Esophagus muscularis mucosa (tissue), 4 donors: Measurements from ENCODE around the gene SLC5A3. TPM values are rescaled to one million over a fixed set of nuclear protein-coding genes. Genes with fewer than 3 reads are reported as not detected.

Experiments
- DNase-seq: peaks from one replicate; pipeline ENCODE4 v3.0.0-alpha.2; 2017; ENCODE audit errors: extremely low spot score
- H3K27ac ChIP-seq, 4 donors: fragments of 200-600 bp; sonication (generic); replicated peaks in 1 of 4; 1 replicate in 3 of 4; 2 replicates in 1 of 4; pipeline ENCODE4 v1.5.1; 2016 to 2019; ENCODE audit warnings: mild to moderate bottlenecking in 1 of 4
- H3K27me3 ChIP-seq, 4 donors: fragments of 200-600 bp; sonication (generic); one replicate each; pipeline versions ENCODE4 v1.5.1 to v1.6.0; 2016 to 2019
- H3K36me3 ChIP-seq, 4 donors: fragments of 200-600 bp; sonication (generic); one replicate each; pipeline ENCODE4 v1.5.1; 2016 to 2019
- H3K4me1 ChIP-seq, 4 donors: fragments of 200-600 bp; sonication (generic); one replicate each; pipeline ENCODE4 v1.5.1; 2016 to 2019
- H3K4me3 ChIP-seq, 4 donors: fragments of 200-600 bp; sonication (generic); 1 replicate in 2 of 4; 2 replicates in 2 of 4; pipeline ENCODE4 v1.5.1; 2016 to 2019; ENCODE audit warnings: mild to moderate bottlenecking in 4 of 4, moderate library complexity in 1 of 4
- H3K9me3 ChIP-seq, 4 donors: fragments of 200-600 bp; sonication (generic); 1 replicate in 3 of 4; 2 replicates in 1 of 4; pipeline ENCODE4 v1.5.1; 2016 to 2019
- CTCF ChIP-seq, 3 experiments: fragments of 200-600 bp in 2 of 3; fragments of 450-650 bp in 1 of 3; sonication (generic) in 2 of 3; IDR thresholded peaks; one replicate each; pipeline ENCODE4 v1.5.1; 2017 to 2019; ENCODE audit warnings: antibody characterized with exemption in 3 of 3, mild to moderate bottlenecking in 2 of 3, moderate library complexity in 1 of 3
- EP300 ChIP-seq: sonication (generic); formaldehyde crosslinking; IDR thresholded peaks from one replicate; pipeline ENCODE4 v1.6.1; 2017; ENCODE audit warnings: antibody characterized with exemption
- POLR2A ChIP-seq: fragments of 450-650 bp; IDR thresholded peaks from one replicate; pipeline ENCODE4 v1.6.1; 2017; ENCODE audit warnings: antibody characterized with exemption, moderate library complexity, mild to moderate bottlenecking, low read depth
- POLR2AphosphoS5 ChIP-seq, 2 donors: sonication (generic); formaldehyde crosslinking; IDR thresholded peaks; one replicate each; pipeline ENCODE4 v1.6.1; 2017; ENCODE audit warnings: antibody characterized with exemption in 2 of 2
- WGBS: methylation state at CpG from one replicate; pipeline ENCODE4 v1.1.5; 2018; 5-methylcytosine and 5-hydroxymethylcytosine counted together
- intact Hi-C: fragments of 100-400 bp; cut with DNase I; formaldehyde crosslinking; loops from one replicate; pipeline ENCODE4 v1.15.1; 2023
- total RNA-seq, 4 donors: library from RNA; depleted of rRNA; stranded (reverse); fragments of >200 nt; gene quantifications; one replicate each; pipeline versions ENCODE4 v1.1.0 to v1.2.1, GENCODE V29; 2016

The SLC5A3 gene
- total RNA-seq, 4 donors from 2014 or later: 7.3 to 15.4 (median 13.1) TPM

GRCh38 chr21:34112316-34113033, 39.1 kb downstream of the SLC5A3 start:
- Histone ChIP-seq H3K4me3 (no peak overlapping the region), H3K4me1 (peaks cover 4 to 10% (median 9%) of the 10 kb centered on the region in 4 donors), H3K27me3 (no peaks in the 10 kb centered on the region), H3K27ac (no peak overlapping the region), H3K36me3 (no peaks in the 10 kb centered on the region), H3K9me3 (no peaks in the 10 kb centered on the region)
- no peak for TF ChIP-seq POLR2AphosphoS5 (IDR thresholded peaks at IDR 0.05)
- no peak for TF ChIP-seq EP300
- no peak for TF ChIP-seq POLR2A
- TF ChIP-seq CTCF (IDR thresholded peaks at IDR 0.05): no peak
- intact Hi-C loops: no loop called here
- no peak for DNase-seq
- WGBS: 94% methylated on average over 6 of the region's 6 CpGs

DNA sequence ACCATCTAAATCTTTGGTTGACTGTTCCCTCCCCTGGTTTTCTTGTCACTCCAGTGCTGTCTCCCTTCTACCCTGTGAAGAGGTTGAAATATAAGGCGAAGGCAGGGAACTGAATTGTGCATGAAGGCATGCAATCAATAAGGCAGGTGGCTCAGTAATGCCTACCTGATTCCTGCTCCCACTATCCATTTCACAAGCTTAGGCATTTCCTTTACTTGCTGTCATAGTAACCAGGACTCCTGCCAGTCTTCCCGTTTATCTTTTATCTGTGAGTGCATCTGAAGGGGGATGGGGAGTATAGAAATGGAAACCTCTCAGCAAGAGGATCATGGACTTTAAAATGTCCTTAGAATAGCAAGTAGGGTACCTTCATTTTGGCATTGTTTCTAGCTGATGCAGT, 40.5 kb downstream of the SLC5A3 start:
- no peaks in the 10 kb centered on the region for H3K27me3 ChIP-seq
- intact Hi-C loops: no loop called here
- H3K4me1 ChIP-seq: peaks cover 4 to 10% (median 9%) of the 10 kb centered on the region in 4 donors
- no peak overlapping the region for H3K27ac ChIP-seq
- no peaks in the 10 kb centered on the region for H3K9me3 ChIP-seq
- no peaks in the 10 kb centered on the region for H3K36me3 ChIP-seq
- no peak for DNase-seq
- H3K4me3 ChIP-seq: no peak overlapping the region
- WGBS: 57% methylated on average over 2 of the region's 2 CpGs
- TF ChIP-seq POLR2A: no peak
- no peak for TF ChIP-seq POLR2AphosphoS5 (IDR thresholded peaks at IDR 0.05)
- no peak for TF ChIP-seq EP300
- no peak for TF ChIP-seq CTCF (IDR thresholded peaks at IDR 0.05)

DNA sequence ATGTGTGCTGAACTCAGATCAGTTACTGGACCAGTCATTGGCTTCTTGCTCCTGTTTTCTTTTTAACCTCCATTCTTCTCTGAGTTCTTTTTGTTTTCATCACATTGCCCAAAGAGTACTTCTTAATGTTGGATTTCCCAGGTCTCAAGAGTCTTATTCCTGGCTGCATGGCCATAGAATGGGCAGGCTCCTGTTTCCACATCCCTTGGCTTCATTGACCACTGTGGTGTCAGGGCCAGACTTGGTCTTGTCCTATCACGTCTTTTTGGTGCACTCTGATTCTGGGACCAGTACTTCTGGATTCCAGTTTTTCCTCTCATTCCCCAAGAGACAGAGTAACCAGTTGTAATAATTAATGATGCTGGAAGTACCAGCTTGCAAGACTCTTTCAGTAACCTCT, 41.8 kb downstream of the SLC5A3 start:
- TF ChIP-seq CTCF (IDR thresholded peaks at IDR 0.05) (no peak), POLR2AphosphoS5 (IDR thresholded peaks at IDR 0.05) (no peak), EP300 (no peak), POLR2A (no peak)
- Histone ChIP-seq H3K27ac (no peak overlapping the region), H3K27me3 (no peaks in the 10 kb centered on the region), H3K36me3 (no peaks in the 10 kb centered on the region), H3K4me1 (peaks cover 4 to 10% (median 9%) of the 10 kb centered on the region in 4 donors), H3K9me3 (no peaks in the 10 kb centered on the region), H3K4me3 (no peak overlapping the region)
- 73% methylated on average over 1 of the region's 1 CpG for WGBS
- intact Hi-C loops: no loop called here
- DNase-seq: no peak

GRCh38 chr21:34116569-34116968, 43.2 kb downstream of the SLC5A3 start:
- no peaks in the 10 kb centered on the region for H3K27me3 ChIP-seq
- no peak for TF ChIP-seq CTCF (IDR thresholded peaks at IDR 0.05)
- TF ChIP-seq POLR2A: no peak
- TF ChIP-seq POLR2AphosphoS5 (IDR thresholded peaks at IDR 0.05): no peak
- TF ChIP-seq EP300: no peak
- no peaks in the 10 kb centered on the region for H3K36me3 ChIP-seq
- WGBS: 93% methylated on average over 3 of the region's 3 CpGs
- H3K9me3 ChIP-seq: no peaks in the 10 kb centered on the region
- H3K27ac ChIP-seq: no peak overlapping the region
- intact Hi-C loops: no loop called here
- peaks cover 6 to 13% (median 8%) of the 10 kb centered on the region in 4 donors for H3K4me1 ChIP-seq
- DNase-seq: no peak
- no peak overlapping the region for H3K4me3 ChIP-seq
